ENCODE measurements around the gene ERAS. TPM values are rescaled to one million over a fixed set of nuclear protein-coding genes. Genes with fewer than 3 reads are reported as not detected.

The ERAS gene
- total RNA-seq, 5 donors from 2014 or later (not counting 1 experiment from before 2014, with no cell fraction given): not detected

- no peak for ATAC-seq (replicated peaks in 1 of 4)
- Mint-ChIP-seq H3K36me3 (no peaks in the 10 kb centered on the region), H3K9me3 (no peaks in the 10 kb centered on the region), H3K27ac (no peak overlapping the region), H3K27me3 (peaks cover 0 to 16% of the 10 kb centered on the region in 2 donors), H3K4me1 (peaks cover 6 to 12% (median 10%) of the 10 kb centered on the region in 3 donors), H3K4me3 (no peak overlapping the region)
- Histone ChIP-seq H3K27me3 (replicated peaks in 1 of 2; ENCODE audit: control insufficient read depth in 2 of 2, extremely low read depth in 1 of 2, insufficient read depth in 2 of 2, low read length in 1 of 2) (peaks cover 2% of the 10 kb centered on the region in 2 experiments), H3K9me3 (no peaks in the 10 kb centered on the region), H3K27ac (ENCODE audit: low read length) (no peak overlapping the region), H3K36me3 (ENCODE audit: control insufficient read depth in 2 of 2, extremely low read depth in 1 of 2, insufficient read depth in 1 of 2, low read length in 1 of 2) (no peaks in the 10 kb centered on the region), H3K4me3 (ENCODE audit: control insufficient read depth in 1 of 2, extremely low read depth in 1 of 2, low read length in 1 of 2) (no peak overlapping the region), H3K4me1 (ENCODE audit: control insufficient read depth in 1 of 2, extremely low read depth in 1 of 2, insufficient read depth in 2 of 2, low read length in 2 of 2) (peaks cover 0 to 4% of the 10 kb centered on the region in 2 experiments)
- CTCF ChIA-PET: no interaction called here
- no peak for DNase-seq
- WGBS (ENCODE audit: insufficient coverage): no CpG with 5 or more reads among the region's 3 CpGs
- POLR2A ChIA-PET: no interaction called here
Measured at GRCh38 chrX:48784726-48785125, 41.6 kb upstream of the ERAS start.

GRCh38 chrX:48785186-48785539 is 41.1 kb upstream of the ERAS start:
- CTCF ChIA-PET: no interaction called here
- peaks cover 0 to 17% of the 10 kb centered on the region in 2 donors for H3K27me3 Mint-ChIP-seq
- no CpG with 5 or more reads among the region's 1 CpG for WGBS (ENCODE audit: insufficient coverage)
- ATAC-seq (replicated peaks in 1 of 4) (no peak), DNase-seq (no peak)
- no peaks in the 10 kb centered on the region for H3K9me3 Mint-ChIP-seq
- no peaks in the 10 kb centered on the region for H3K36me3 Mint-ChIP-seq
- POLR2A ChIA-PET: no interaction called here
- H3K4me3 Mint-ChIP-seq: no peak overlapping the region
- Histone ChIP-seq H3K4me3 (ENCODE audit: control insufficient read depth in 1 of 2, extremely low read depth in 1 of 2, low read length in 1 of 2) (no peak overlapping the region), H3K27ac (ENCODE audit: low read length) (no peak overlapping the region), H3K9me3 (no peaks in the 10 kb centered on the region), H3K36me3 (ENCODE audit: control insufficient read depth in 2 of 2, extremely low read depth in 1 of 2, insufficient read depth in 1 of 2, low read length in 1 of 2) (no peaks in the 10 kb centered on the region), H3K27me3 (replicated peaks in 1 of 2; ENCODE audit: control insufficient read depth in 2 of 2, extremely low read depth in 1 of 2, insufficient read depth in 2 of 2, low read length in 1 of 2) (peaks cover 2% of the 10 kb centered on the region in 2 experiments), H3K4me1 (ENCODE audit: control insufficient read depth in 1 of 2, extremely low read depth in 1 of 2, insufficient read depth in 2 of 2, low read length in 2 of 2) (peaks cover 0 to 6% of the 10 kb centered on the region in 2 experiments)
- H3K4me1 Mint-ChIP-seq: peaks cover 6 to 15% (median 14%) of the 10 kb centered on the region in 3 donors
- no peak overlapping the region for H3K27ac Mint-ChIP-seq

- Histone ChIP-seq H3K36me3 (ENCODE audit: control insufficient read depth in 2 of 2, extremely low read depth in 1 of 2, insufficient read depth in 1 of 2, low read length in 1 of 2) (no peaks in the 10 kb centered on the region), H3K9me3 (no peaks in the 10 kb centered on the region), H3K27me3 (replicated peaks in 1 of 2; ENCODE audit: control insufficient read depth in 2 of 2, extremely low read depth in 1 of 2, insufficient read depth in 2 of 2, low read length in 1 of 2) (peaks cover 2% of the 10 kb centered on the region in 2 experiments), H3K27ac (ENCODE audit: low read length) (no peak overlapping the region), H3K4me3 (ENCODE audit: control insufficient read depth in 1 of 2, extremely low read depth in 1 of 2, low read length in 1 of 2) (no peak overlapping the region), H3K4me1 (ENCODE audit: control insufficient read depth in 1 of 2, extremely low read depth in 1 of 2, insufficient read depth in 2 of 2, low read length in 2 of 2) (peaks cover 0 to 6% of the 10 kb centered on the region in 2 experiments)
- Mint-ChIP-seq H3K9me3 (no peaks in the 10 kb centered on the region), H3K27me3 (peaks cover 0 to 22% of the 10 kb centered on the region in 2 donors), H3K4me3 (no peak overlapping the region), H3K36me3 (no peaks in the 10 kb centered on the region), H3K27ac (no peak overlapping the region), H3K4me1 (peaks cover 6 to 15% (median 15%) of the 10 kb centered on the region in 3 donors)
- ATAC-seq (replicated peaks in 1 of 4) (no peak), DNase-seq (no peak)
- CTCF ChIA-PET: no interaction called here
- WGBS (ENCODE audit: insufficient coverage): 95% methylated on average over 7 of the region's 16 CpGs
- POLR2A ChIA-PET: no interaction called here
Measured at GRCh38 chrX:48785540-48786214, 40.6 kb upstream of the ERAS start.

- Mint-ChIP-seq H3K9me3 (no peaks in the 10 kb centered on the region), H3K27me3 (peaks cover 0 to 22% of the 10 kb centered on the region in 2 donors), H3K4me1 (peaks cover 6 to 15% (median 15%) of the 10 kb centered on the region in 3 donors), H3K27ac (no peak within 1 kb of the TSS), H3K4me3 (no peak within 1 kb of the TSS), H3K36me3 (no peaks in the 10 kb centered on the region)
- peaks cover 2% of the 10 kb centered on the region in 2 experiments for H3K27me3 ChIP-seq (replicated peaks in 1 of 2; ENCODE audit: control insufficient read depth in 2 of 2, extremely low read depth in 1 of 2, insufficient read depth in 2 of 2, low read length in 1 of 2)
- no peak within 1 kb of the TSS for H3K4me3 ChIP-seq (ENCODE audit: control insufficient read depth in 1 of 2, extremely low read depth in 1 of 2, low read length in 1 of 2)
- DNase-seq: no peak
- ChIA-PET POLR2A (no interaction called here), CTCF (no interaction called here)
- WGBS (ENCODE audit: insufficient coverage): no CpG with 5 or more reads among the region's 7 CpGs
- H3K27ac ChIP-seq (ENCODE audit: low read length): no peak within 1 kb of the TSS
- H3K9me3 ChIP-seq: no peaks in the 10 kb centered on the region
- H3K4me1 ChIP-seq (ENCODE audit: control insufficient read depth in 1 of 2, extremely low read depth in 1 of 2, insufficient read depth in 2 of 2, low read length in 2 of 2): peaks cover 0 to 6% of the 10 kb centered on the region in 2 experiments
- H3K36me3 ChIP-seq (ENCODE audit: control insufficient read depth in 2 of 2, extremely low read depth in 1 of 2, insufficient read depth in 1 of 2, low read length in 1 of 2): no peaks in the 10 kb centered on the region
- no peak for ATAC-seq (replicated peaks in 1 of 4)
Measured at GRCh38 chrX:48786341-48786800, 39.9 kb upstream of the ERAS start, which contains the start of gene GATA1. GATA1 (plus strand) TSS chrX:48786590; CDS start chrX:48791110, 4,520 bp downstream.

GRCh38 chrX:48786825-48787504 is 39.3 kb upstream of the ERAS start:
- Mint-ChIP-seq H3K4me3 (no peak overlapping the region), H3K27me3 (peaks cover 0 to 22% of the 10 kb centered on the region in 2 donors), H3K27ac (no peak overlapping the region), H3K4me1 (peaks cover 6 to 15% (median 15%) of the 10 kb centered on the region in 3 donors), H3K36me3 (no peaks in the 10 kb centered on the region), H3K9me3 (no peaks in the 10 kb centered on the region)
- POLR2A ChIA-PET: no interaction called here
- no peak overlapping the region for H3K27ac ChIP-seq (ENCODE audit: low read length)
- DNase-seq: no peak
- peaks cover 2% of the 10 kb centered on the region in 2 experiments for H3K27me3 ChIP-seq (replicated peaks in 1 of 2; ENCODE audit: control insufficient read depth in 2 of 2, extremely low read depth in 1 of 2, insufficient read depth in 2 of 2, low read length in 1 of 2)
- H3K4me3 ChIP-seq (ENCODE audit: control insufficient read depth in 1 of 2, extremely low read depth in 1 of 2, low read length in 1 of 2): no peak overlapping the region
- CTCF ChIA-PET: no interaction called here
- WGBS (ENCODE audit: insufficient coverage): 77% methylated on average over 6 of the region's 6 CpGs
- H3K4me1 ChIP-seq (ENCODE audit: control insufficient read depth in 1 of 2, extremely low read depth in 1 of 2, insufficient read depth in 2 of 2, low read length in 2 of 2): peaks cover 0 to 6% of the 10 kb centered on the region in 2 experiments
- no peaks in the 10 kb centered on the region for H3K36me3 ChIP-seq (ENCODE audit: control insufficient read depth in 2 of 2, extremely low read depth in 1 of 2, insufficient read depth in 1 of 2, low read length in 1 of 2)
- no peak for ATAC-seq (replicated peaks in 1 of 4)
- no peaks in the 10 kb centered on the region for H3K9me3 ChIP-seq

GRCh38 chrX:48787505-48788443 is 38.5 kb upstream of the ERAS start:
- no peak for ATAC-seq (replicated peaks in 1 of 4)
- Mint-ChIP-seq H3K9me3 (no peaks in the 10 kb centered on the region), H3K4me3 (no peak overlapping the region), H3K36me3 (no peaks in the 10 kb centered on the region), H3K4me1 (peaks cover 6 to 15% (median 15%) of the 10 kb centered on the region in 3 donors), H3K27me3 (peaks cover 0 to 22% of the 10 kb centered on the region in 2 donors), H3K27ac (no peak overlapping the region)
- Histone ChIP-seq H3K4me3 (ENCODE audit: control insufficient read depth in 1 of 2, extremely low read depth in 1 of 2, low read length in 1 of 2) (no peak overlapping the region), H3K9me3 (no peaks in the 10 kb centered on the region), H3K27me3 (replicated peaks in 1 of 2; ENCODE audit: control insufficient read depth in 2 of 2, extremely low read depth in 1 of 2, insufficient read depth in 2 of 2, low read length in 1 of 2) (peaks cover 2% of the 10 kb centered on the region in 2 experiments), H3K36me3 (ENCODE audit: control insufficient read depth in 2 of 2, extremely low read depth in 1 of 2, insufficient read depth in 1 of 2, low read length in 1 of 2) (no peaks in the 10 kb centered on the region), H3K4me1 (ENCODE audit: control insufficient read depth in 1 of 2, extremely low read depth in 1 of 2, insufficient read depth in 2 of 2, low read length in 2 of 2) (peaks cover 0 to 6% of the 10 kb centered on the region in 2 experiments), H3K27ac (ENCODE audit: low read length) (no peak overlapping the region)
- DNase-seq: no peak
- ChIA-PET CTCF (no interaction called here), POLR2A (no interaction called here)
- WGBS (ENCODE audit: insufficient coverage): 81% methylated on average over 7 of the region's 17 CpGs

Data from T-cell (primary cell).